ENCODE results near the gene ANKFN1.

Gene ANKFN1

DNA sequence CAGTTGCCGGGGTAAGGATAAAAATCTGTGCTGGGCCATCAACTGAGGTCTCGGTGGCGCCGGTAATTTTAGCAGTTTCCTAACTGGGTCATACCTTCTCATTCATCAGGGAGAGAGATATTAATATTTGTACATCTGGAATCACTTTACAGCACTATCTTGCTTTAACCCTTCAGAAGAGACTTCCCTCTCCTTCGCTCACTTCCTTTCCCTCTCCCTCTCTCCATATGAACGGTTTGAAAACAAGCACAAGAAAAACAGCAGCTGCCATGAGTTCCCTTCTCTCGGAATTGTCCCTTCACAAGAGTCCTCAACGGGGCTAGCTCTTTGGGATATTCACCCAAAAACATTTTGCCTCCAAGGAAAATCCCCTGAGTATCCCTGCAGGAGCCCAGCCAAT lies 295.9 kb downstream of the ANKFN1 start:
- DNase-seq (ENCODE audit: low spot score): no peak
- Mint-ChIP-seq H3K4me1 (ENCODE audit: low read depth) (no peaks in the 10 kb centered on the region), H3K9me3 (no peaks in the 10 kb centered on the region), H3K36me3 (ENCODE audit: low read depth) (no peaks in the 10 kb centered on the region), H3K27me3 (ENCODE audit: low read depth) (peaks cover 2% of the 10 kb centered on the region), H3K4me3 (no peak overlapping the region), H3K27ac (no peak overlapping the region)

DNA sequence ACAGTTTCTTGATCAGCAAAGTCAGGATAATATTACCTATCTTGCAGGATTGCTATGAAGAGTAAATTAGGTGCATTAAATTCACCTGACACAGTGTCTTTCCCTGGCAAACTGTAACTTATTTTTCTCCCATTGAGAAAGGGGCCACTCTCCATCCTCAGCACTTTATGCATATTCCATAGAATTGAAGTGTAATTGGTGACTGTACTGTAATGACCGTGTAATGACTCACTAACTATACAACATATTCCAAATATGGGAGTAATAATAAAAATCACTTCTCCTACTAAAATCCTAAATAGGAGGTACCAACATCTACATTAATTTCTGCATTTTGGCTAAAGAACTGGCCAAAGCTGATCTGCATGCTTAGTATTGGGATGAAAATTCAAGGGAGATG lies 298.4 kb downstream of the ANKFN1 start:
- no peak overlapping the region for H3K27ac Mint-ChIP-seq
- DNase-seq (ENCODE audit: low spot score): no peak
- no peaks in the 10 kb centered on the region for H3K36me3 Mint-ChIP-seq (ENCODE audit: low read depth)
- no peaks in the 10 kb centered on the region for H3K9me3 Mint-ChIP-seq
- no peak overlapping the region for H3K4me3 Mint-ChIP-seq
- peaks cover 2% of the 10 kb centered on the region for H3K27me3 Mint-ChIP-seq (ENCODE audit: low read depth)
- H3K4me1 Mint-ChIP-seq (ENCODE audit: low read depth): no peaks in the 10 kb centered on the region

DNA sequence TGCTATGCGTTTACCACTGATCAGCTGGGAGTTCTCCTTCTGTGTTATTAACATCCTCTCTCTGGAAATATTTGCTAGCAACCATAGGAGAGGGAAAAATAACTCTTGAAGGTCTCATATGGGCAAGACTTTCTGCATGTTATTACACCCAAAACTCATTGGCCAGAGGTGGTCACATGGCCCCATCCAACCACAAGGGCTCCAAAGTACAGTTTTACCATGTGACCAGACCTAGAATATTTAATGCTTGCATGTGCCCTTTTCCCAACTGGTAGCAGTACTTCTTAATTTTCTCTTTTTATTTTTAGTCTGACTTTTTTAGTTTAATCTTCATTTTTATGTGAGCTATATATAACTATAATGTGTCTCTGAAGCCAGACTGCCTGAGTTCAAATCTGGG lies 299.2 kb downstream of the ANKFN1 start:
- Mint-ChIP-seq H3K4me1 (ENCODE audit: low read depth) (no peaks in the 10 kb centered on the region), H3K4me3 (no peak overlapping the region), H3K27ac (no peak overlapping the region), H3K27me3 (ENCODE audit: low read depth) (peaks cover 2% of the 10 kb centered on the region), H3K9me3 (no peaks in the 10 kb centered on the region), H3K36me3 (ENCODE audit: low read depth) (no peaks in the 10 kb centered on the region)
- DNase-seq (ENCODE audit: low spot score): no peak

DNA sequence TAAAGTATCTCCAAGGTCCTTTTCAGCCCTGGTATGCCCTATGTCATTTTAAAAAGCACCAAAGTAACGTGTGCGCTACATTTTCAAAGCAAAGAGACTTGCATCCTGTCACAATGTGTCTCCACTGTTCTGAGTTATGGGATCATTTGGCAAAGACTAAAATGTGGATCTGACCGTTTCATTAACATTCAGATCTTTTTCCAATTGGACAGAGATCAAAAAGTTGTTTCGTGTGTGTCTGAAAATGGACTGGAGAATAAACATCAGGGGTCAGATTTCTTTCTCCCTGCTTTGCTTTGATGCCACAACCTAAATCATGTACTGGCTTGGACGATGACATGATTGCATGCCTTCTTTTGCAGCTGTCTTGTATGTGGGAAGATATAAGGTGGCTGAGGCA lies 304.2 kb downstream of the ANKFN1 start:
- Mint-ChIP-seq H3K4me3 (no peak overlapping the region), H3K27me3 (ENCODE audit: low read depth) (peaks cover 2% of the 10 kb centered on the region), H3K27ac (no peak overlapping the region), H3K36me3 (ENCODE audit: low read depth) (no peaks in the 10 kb centered on the region), H3K9me3 (no peaks in the 10 kb centered on the region), H3K4me1 (ENCODE audit: low read depth) (no peaks in the 10 kb centered on the region)
- DNase-seq (ENCODE audit: low spot score): no peak

DNA sequence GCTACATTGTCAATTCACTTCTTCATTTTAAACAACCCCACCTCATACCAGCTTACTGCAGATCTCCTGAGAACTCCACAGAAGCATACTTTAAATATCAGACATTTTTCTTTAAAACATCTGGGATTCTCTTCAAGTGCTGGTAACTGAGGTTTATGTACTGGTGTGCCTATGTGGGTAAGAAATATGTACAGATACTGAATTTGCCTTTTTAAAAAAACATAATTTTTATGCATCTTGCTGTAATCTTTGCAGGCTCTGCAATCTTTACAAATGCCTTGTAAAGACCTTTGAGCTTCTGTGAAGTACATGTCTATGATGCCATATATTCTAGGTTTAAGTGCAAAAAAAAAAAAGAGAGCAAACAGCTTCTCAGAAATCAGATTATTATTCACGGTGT lies 312.6 kb downstream of the ANKFN1 start:
- Mint-ChIP-seq H3K27me3 (ENCODE audit: low read depth) (peaks cover 2% of the 10 kb centered on the region), H3K36me3 (ENCODE audit: low read depth) (no peaks in the 10 kb centered on the region), H3K4me1 (ENCODE audit: low read depth) (no peaks in the 10 kb centered on the region), H3K9me3 (no peaks in the 10 kb centered on the region), H3K4me3 (no peak overlapping the region), H3K27ac (no peak overlapping the region)
- DNase-seq (ENCODE audit: low spot score): no peak

DNA sequence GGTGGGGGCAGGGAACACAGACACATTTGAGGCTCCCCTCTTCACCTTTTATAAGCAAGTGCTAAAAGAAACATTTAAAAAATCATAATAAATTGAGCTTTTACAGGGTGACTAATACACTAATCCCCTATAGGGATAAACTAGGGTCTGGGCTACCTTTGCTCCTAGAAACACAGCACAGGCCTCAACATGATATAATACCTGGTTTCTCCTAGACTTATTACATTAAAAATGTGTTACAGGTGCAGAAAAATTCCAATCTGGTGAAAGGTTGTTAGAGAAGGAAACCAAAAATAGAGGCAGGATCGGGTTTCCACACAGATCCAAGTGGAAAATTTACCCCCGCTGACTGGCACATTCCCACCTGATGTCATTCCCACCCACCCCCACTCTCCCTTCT lies 315.6 kb downstream of the ANKFN1 start:
- no peaks in the 10 kb centered on the region for H3K4me1 Mint-ChIP-seq (ENCODE audit: low read depth)
- no peak overlapping the region for H3K27ac Mint-ChIP-seq
- H3K36me3 Mint-ChIP-seq (ENCODE audit: low read depth): no peaks in the 10 kb centered on the region
- H3K9me3 Mint-ChIP-seq: peaks cover 3% of the 10 kb centered on the region
- no peak for DNase-seq (ENCODE audit: low spot score)
- no peak overlapping the region for H3K4me3 Mint-ChIP-seq
- no peaks in the 10 kb centered on the region for H3K27me3 Mint-ChIP-seq (ENCODE audit: low read depth)

DNA sequence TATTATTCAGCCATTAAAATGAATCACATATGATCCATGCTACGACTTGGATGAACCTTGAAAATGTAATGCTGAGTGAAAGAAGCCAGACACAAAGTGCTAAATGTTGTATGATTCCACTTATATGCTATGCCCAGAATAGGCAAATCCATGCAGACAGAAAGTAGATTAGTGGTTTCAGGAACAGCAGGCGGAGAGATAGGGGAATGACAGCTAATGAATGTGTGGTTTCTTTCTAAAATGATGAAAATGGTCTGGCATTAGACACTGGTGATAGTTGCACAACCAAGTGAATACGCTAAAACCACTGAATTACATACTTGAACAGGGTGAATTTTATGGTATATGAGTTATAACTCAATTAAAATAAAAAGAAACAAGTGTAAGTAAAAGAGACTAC lies 318.4 kb downstream of the ANKFN1 start:
- no peak for DNase-seq (ENCODE audit: low spot score)
- Mint-ChIP-seq H3K36me3 (ENCODE audit: low read depth) (no peaks in the 10 kb centered on the region), H3K4me3 (no peak overlapping the region), H3K27me3 (ENCODE audit: low read depth) (no peaks in the 10 kb centered on the region), H3K9me3 (peaks cover 3% of the 10 kb centered on the region), H3K27ac (no peak overlapping the region), H3K4me1 (ENCODE audit: low read depth) (peaks cover 1% of the 10 kb centered on the region)

DNA sequence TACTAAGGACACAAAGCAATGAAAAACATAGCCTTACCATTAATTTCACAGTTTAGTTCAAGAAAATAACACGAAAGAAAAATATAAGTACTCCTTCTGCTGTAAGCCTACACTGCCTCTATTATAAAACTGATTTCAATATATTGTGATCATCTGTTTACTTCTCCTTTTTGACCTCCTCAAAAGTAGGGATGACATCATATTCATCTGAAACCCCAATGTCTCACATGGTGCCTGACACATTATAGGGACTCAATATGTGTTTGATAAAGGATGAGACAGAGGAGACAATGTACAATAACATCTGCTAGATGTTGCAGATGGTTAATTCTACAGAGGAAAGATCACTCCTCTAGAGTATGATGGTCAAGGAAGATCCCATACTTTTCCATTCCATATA lies 321.8 kb downstream of the ANKFN1 start:
- H3K36me3 Mint-ChIP-seq (ENCODE audit: low read depth): no peaks in the 10 kb centered on the region
- no peaks in the 10 kb centered on the region for H3K27me3 Mint-ChIP-seq (ENCODE audit: low read depth)
- no peak overlapping the region for H3K27ac Mint-ChIP-seq
- DNase-seq (ENCODE audit: low spot score): no peak
- no peak overlapping the region for H3K4me3 Mint-ChIP-seq
- H3K9me3 Mint-ChIP-seq: peaks cover 3% of the 10 kb centered on the region
- H3K4me1 Mint-ChIP-seq (ENCODE audit: low read depth): peaks cover 1% of the 10 kb centered on the region

DNA sequence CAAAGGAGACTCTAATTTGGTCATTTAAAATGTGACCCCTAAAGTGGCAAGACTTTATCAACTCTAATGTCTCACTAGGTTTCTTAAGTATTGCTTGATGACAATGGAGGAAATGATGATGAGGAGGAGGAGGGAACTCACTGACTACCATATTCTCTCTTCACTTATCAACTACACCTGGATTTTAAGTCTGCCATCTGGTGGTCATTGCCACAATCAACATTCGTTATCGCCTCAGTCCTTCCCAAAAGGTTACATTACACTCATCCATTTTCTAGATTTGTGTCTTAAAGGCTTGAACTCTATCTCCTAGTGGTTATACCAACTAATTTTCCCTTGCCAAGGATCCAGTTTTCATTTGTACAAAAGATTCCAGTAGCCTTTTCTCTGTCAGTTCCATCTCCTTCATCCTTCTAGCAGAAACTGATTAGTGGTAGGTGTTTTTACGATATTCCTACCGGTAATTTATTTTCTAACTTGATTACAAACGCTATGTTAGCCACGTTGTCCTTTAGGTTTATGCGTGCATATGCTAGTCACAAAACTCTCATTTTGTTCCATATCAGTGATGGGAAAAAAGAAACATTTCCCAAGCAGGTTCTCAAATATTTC lies 325.7 kb downstream of the ANKFN1 start:
- Mint-ChIP-seq H3K36me3 (ENCODE audit: low read depth) (no peaks in the 10 kb centered on the region), H3K4me1 (ENCODE audit: low read depth) (peaks cover 1% of the 10 kb centered on the region), H3K9me3 (no peaks in the 10 kb centered on the region), H3K27ac (no peak overlapping the region), H3K4me3 (no peak overlapping the region), H3K27me3 (ENCODE audit: low read depth) (peaks cover 2% of the 10 kb centered on the region)
- DNase-seq (ENCODE audit: low spot score): no peak

DNA sequence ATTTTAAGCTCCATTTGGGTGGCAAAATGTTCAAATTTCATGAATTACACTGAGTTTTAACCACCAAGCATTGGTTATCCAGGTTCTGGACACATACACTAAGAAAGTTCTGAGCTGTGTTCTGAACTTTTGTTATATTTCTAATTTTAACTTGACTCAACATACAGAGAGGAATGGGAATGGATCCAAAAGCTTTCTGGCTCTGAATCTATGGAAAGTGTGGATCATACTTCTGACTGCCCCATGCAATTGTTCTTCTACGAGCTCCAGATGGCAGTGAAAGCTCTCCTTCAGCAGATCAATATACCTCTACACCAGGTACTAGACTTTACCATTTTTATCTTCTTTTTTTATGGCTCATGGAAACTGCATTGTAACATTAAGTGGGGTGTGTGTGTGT lies 327.2 kb downstream of the ANKFN1 start:
- Mint-ChIP-seq H3K36me3 (ENCODE audit: low read depth) (no peaks in the 10 kb centered on the region), H3K4me3 (no peak overlapping the region), H3K27me3 (ENCODE audit: low read depth) (peaks cover 9% of the 10 kb centered on the region), H3K4me1 (ENCODE audit: low read depth) (peaks cover 1% of the 10 kb centered on the region), H3K27ac (no peak overlapping the region), H3K9me3 (no peaks in the 10 kb centered on the region)
- DNase-seq (ENCODE audit: low spot score): no peak

DNA sequence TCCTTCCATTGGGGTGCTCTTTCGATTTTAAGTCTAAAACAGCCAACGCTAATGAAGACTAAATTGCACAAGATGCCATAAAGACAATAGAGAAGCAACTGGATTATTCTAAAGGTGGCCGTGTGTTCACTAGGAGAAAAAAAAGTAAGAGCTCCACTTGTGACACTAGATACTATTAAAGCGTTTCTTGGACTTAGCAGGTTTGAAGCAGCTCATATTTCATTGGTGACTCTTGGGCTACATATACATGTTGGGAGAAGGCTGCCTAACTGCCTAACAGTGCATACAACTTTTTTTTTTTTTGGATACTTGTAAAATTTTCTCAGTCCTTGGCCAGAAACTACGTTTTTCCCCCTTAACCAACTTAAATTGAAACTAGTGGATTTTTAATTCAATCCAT lies 328.4 kb downstream of the ANKFN1 start:
- no peaks in the 10 kb centered on the region for H3K4me1 Mint-ChIP-seq (ENCODE audit: low read depth)
- no peak overlapping the region for H3K4me3 Mint-ChIP-seq
- H3K27ac Mint-ChIP-seq: no peak overlapping the region
- H3K36me3 Mint-ChIP-seq (ENCODE audit: low read depth): no peaks in the 10 kb centered on the region
- H3K9me3 Mint-ChIP-seq: no peaks in the 10 kb centered on the region
- peaks cover 9% of the 10 kb centered on the region for H3K27me3 Mint-ChIP-seq (ENCODE audit: low read depth)
- DNase-seq (ENCODE audit: low spot score): no peak

DNA sequence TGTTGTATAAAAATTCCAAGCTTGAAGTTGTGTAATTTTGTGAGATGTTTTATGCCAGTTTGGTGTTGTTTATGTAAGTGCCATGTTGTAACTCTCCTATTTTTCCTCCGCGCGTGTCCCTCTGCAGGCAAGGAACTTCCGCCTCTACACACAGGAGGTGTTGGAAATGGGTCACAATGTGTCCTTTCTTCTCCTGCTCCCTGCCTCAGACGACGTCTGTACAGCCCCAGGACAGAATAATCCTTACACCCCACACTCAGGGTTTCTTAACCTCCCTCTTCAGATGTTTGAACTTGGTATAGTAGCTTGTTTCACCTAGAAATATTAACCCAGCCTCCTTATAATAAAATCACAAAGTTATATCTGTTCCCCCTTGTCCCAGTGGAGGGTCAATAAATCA lies 329.0 kb downstream of the ANKFN1 start:
- no peaks in the 10 kb centered on the region for H3K4me1 Mint-ChIP-seq (ENCODE audit: low read depth)
- H3K27me3 Mint-ChIP-seq (ENCODE audit: low read depth): peaks cover 9% of the 10 kb centered on the region
- no peaks in the 10 kb centered on the region for H3K9me3 Mint-ChIP-seq
- DNase-seq (ENCODE audit: low spot score): no peak
- no peaks in the 10 kb centered on the region for H3K36me3 Mint-ChIP-seq (ENCODE audit: low read depth)
- no peak overlapping the region for H3K4me3 Mint-ChIP-seq
- no peak overlapping the region for H3K27ac Mint-ChIP-seq

DNA sequence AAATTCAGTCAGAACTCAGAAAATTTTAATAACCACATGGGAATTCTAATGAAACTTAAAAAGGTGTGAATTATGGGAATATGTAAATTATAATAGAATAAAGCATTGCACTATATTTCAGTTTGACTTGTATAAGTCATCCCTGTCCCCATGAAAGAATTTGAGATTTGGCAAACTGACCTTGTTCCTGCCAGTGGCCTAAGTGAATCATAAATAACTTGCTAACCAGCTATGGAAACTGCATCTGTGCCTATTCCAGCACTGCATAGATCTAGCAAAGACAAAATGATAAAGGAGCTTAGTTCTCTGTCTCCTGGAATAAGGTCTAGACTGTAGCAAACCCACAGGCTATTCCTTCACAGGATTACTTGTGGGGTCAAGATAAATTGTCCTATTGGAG lies 333.5 kb downstream of the ANKFN1 start:
- no peaks in the 10 kb centered on the region for H3K4me1 Mint-ChIP-seq (ENCODE audit: low read depth)
- H3K9me3 Mint-ChIP-seq: no peaks in the 10 kb centered on the region
- peaks cover 13% of the 10 kb centered on the region for H3K27me3 Mint-ChIP-seq (ENCODE audit: low read depth)

DNA sequence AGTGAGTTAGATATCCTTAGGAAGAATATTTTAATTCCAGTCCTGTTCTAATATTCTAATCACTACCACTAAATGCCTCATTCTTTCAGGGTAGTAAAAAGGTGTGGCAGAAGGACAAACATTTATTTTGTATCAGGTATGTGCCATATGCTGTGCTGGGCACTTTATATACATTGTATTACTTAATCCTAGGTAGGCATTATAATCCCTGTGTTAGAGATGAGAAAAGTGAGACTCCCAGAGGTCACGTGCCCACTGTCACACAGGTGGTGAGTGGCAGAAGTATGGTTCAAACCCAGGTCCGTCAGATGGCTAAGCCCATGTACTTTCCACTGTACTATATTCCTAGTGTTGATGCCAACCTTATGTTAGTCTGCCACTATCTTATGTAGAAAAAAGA lies 335.5 kb downstream of the ANKFN1 start:
- no peak for DNase-seq (ENCODE audit: low spot score)
- Mint-ChIP-seq H3K4me1 (ENCODE audit: low read depth) (no peaks in the 10 kb centered on the region), H3K9me3 (no peaks in the 10 kb centered on the region), H3K27me3 (ENCODE audit: low read depth) (peaks cover 15% of the 10 kb centered on the region), H3K4me3 (no peak overlapping the region), H3K27ac (no peak overlapping the region), H3K36me3 (ENCODE audit: low read depth) (no peaks in the 10 kb centered on the region)

More for the DNA sequence above, 333.5 kb downstream of the ANKFN1 start:
- H3K27ac Mint-ChIP-seq: no peak overlapping the region
- no peaks in the 10 kb centered on the region for H3K36me3 Mint-ChIP-seq (ENCODE audit: low read depth)
- no peak overlapping the region for H3K4me3 Mint-ChIP-seq
- DNase-seq (ENCODE audit: low spot score): no peak

DNA sequence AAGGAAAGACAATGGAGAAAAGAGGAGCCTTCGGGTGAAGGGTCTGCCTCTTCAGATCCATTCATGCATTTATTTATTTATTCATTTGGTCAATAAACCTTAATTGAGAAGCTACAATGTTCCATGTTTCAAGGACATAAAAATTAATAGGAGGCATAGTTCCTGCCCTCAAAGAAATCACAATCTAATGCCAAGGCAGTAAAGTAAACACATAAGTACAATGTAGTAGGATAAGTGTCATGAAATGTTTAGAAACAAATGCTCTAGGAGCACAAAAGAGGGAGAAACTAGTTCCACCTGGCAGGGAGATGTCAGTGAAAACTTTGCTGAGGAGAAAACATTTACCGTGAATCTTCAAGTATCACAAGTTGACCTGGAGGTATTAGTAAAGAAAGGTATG lies 336.7 kb downstream of the ANKFN1 start:
- H3K27ac Mint-ChIP-seq: no peak overlapping the region
- no peaks in the 10 kb centered on the region for H3K4me1 Mint-ChIP-seq (ENCODE audit: low read depth)
- H3K9me3 Mint-ChIP-seq: no peaks in the 10 kb centered on the region
- DNase-seq (ENCODE audit: low spot score): no peak
- H3K27me3 Mint-ChIP-seq (ENCODE audit: low read depth): peaks cover 9% of the 10 kb centered on the region
- no peaks in the 10 kb centered on the region for H3K36me3 Mint-ChIP-seq (ENCODE audit: low read depth)
- no peak overlapping the region for H3K4me3 Mint-ChIP-seq
